GM18508 (cell line): Measurements from ENCODE around the gene ZDHHC12.

ENCODE experiments used
- ATAC-seq: cut with Tn5 transposase; IDR thresholded peaks from one replicate; pipeline ENCODE4 v1.9.1; 2021; ENCODE audit warnings: moderate number of reproducible peaks; ENCODE audit not compliant: insufficient read depth, unreplicated experiment

Gene ZDHHC12

DNA sequence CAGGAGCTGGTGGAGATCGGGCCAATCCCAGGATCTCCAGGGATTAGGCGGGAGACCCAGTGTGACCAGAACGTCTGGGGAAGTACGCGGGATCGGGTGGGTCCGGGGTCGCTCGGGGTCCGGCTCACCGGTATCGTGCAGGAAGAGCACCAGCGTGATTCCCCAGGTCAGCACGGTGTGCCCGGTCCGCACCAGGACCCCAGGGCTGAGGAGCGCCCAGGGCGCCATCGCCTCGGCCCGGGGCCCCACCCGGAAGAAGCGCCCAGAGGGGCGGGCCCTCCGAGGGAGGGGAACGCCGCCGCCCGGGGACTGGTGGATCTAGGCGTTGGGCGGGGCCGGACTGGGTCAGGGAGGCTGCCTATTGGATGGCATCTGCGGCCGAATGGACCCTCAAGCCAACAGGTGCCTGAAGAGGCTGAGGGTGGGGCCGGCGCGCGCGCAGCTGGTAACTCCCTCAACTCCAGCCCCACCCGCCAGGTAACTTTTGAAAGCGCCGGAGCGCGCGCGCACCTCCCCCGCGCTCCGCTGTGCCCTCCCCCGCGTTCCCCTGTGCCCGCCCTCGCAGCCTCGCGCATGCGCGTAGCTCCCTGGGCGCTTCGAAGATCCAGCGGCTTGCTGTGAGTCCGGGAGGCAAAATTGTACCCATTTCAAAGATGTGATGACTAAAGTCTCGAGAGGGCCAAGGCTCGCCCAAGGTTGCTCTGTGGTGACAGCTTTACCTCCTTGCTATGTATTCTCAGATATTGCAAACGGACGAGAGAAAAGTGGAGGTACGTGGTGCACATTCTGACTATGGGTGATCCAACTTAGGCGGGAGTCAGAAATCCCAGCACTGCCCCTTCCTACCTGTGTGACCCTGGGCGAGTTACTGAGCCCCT is at the start of gene ZDHHC12:
ZDHHC12 (minus strand) TSS at position 262 of the 878 bp plus-strand sequence; CDS start at position 228, 34 bp downstream.
- ATAC-seq, result peak; percentile 75

GRCh38 chr9:128773049-128773448 is 49.1 kb upstream of the ZDHHC12 start:
- ATAC-seq, result no peak

DNA sequence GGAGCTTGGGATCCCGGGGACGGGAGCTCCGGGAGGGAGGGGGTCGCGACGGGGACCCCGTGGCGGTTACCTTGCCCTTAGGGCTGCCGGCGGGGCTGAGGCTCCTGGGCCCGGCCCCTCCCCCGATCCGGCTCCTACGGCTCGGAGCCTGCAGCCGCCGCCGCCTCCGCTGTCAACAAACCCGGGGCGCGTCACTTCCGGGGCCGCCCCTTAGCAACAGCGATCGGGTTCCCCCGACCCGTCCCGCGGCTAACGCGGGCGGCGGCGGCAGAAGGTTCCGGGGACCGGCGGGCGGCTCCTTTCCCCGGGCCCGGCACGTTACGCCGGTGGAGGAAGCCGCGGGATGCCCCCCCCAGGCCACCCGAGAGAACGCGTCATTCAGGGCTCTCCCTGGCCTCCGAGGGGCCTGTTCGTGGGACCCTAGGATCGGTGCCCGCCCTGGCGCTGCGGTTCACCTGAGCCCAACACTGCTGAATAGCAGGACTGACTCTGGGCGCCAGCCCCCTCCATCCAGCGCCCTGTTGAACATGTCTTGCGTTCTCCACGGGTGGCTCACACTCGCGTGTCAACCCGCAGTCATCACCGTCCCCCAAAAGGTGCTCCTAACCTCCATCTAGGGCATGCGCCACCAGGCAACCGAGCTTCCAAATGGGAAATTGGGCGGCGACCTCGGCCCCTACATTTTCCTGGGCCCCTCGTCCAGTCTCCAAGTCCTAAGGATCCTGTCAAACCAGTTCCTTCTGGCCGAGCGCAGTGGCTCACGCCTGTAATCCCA is 48.0 kb upstream of the ZDHHC12 start, which contains the start of gene ZER1:
ZER1 (minus strand) TSS at position 183 of the 775 bp plus-strand sequence. CDS start 16,362 bp downstream, outside the sequence.
- no peak for ATAC-seq

DNA sequence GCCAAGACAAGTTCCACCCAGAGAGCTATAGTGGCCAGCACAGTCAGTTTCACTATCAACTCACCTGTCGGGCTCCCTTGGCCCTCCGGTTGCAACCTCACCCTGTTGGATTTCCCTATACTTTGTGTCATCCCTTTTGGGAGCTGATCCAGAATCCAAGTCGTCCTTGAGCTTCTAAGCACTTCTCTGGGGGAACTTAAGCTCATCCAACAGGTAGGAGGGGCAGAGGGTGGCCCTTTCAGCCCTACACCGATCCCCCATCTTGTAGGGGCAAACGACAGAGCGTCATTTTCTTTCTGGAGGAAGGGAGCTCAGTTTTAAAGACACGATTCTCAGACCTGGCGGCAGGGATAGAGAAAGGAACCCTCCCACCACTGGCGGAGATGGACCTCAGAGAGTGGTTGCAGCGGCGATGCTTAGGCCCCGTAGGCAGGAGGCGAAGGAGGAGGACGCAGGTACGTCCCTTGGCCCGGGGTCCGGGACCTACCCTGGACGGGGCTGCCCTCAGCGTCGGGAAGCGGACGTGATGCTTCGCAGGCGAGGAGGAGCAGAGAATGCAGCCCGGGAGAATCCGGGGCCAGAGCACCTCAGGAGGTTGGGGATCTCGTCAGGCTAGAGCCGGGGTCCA is 47.3 kb upstream of the ZDHHC12 start:
- ATAC-seq, result no peak

DNA sequence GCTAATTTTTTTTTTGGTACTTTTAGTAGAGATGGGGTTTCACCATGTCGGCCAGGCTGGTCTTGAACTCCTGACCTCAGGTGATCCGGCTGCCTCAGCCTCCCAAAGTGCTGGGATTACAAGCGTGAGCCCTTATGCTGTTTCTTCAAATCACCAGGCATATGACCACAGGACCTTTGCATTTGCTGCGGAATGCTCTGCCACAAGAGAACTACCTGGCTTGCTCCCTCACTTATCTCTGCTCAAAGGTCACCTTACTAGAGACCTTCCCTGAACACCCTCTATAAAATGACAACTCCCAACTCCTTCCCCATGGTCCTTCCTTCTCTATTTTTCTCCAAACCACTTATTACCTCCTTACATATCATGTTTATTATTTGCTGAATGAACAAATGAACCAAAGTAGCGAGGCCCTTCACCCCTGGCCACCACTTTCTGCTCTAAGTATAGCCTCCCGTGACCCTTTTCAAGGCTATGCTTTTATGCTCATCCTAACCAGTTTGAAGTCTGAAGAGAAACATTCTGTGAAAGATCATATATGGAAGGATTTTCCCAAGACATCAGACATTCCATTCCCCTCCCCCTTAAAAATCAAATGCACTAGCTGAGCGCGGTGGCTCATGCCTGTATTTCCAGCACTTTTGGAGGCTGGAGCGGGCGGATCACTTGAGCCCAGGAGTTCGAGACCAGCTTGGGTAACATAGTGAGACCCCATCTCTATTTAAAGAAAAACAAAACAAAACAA is 46.5 kb upstream of the ZDHHC12 start:
- ATAC-seq, result no peak

- ATAC-seq, result no peak
Measured at GRCh38 chr9:128768606-128769005, 44.7 kb upstream of the ZDHHC12 start.

GRCh38 chr9:128765499-128765898 is 41.6 kb upstream of the ZDHHC12 start:
- no peak for ATAC-seq

GRCh38 chr9:128764361-128764760 is 40.4 kb upstream of the ZDHHC12 start:
- ATAC-seq, result no peak

DNA sequence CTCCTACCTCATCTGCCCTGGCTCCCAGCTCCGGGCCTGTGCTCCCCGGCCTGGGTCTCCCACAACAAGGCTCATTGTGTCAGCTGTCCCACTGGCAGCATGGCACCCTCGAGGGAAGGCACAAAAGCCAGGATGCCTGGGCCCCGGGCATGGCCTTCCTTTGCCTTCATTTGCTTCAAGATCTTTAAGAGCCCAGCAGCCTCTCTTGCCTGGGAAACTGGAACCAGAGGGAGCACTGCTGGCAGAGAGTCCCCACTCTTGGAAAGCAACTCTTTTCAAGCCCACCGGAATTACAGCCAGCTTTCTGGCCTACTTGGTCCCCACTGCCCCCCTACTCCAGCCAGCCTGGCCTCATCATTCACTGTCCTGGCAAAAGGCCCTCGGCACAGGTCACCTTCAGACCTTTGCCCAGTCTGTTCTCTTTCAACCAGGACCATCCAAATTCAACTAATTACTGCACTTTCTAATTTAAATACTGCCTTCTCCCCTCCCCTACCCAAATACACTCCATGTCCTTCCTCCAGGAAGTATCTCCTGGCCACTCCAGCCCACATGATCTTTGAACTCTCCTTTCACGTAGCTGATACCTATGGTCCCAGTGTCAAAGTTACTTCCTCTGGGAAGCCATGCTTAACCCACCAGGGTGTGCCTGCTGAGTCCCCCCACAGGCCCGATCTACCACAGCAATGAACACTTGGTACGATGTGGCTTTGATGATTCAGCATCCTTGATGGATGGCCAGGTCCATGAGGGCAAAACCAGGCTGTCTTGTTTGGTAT is 38.9 kb upstream of the ZDHHC12 start:
- no peak for ATAC-seq

DNA sequence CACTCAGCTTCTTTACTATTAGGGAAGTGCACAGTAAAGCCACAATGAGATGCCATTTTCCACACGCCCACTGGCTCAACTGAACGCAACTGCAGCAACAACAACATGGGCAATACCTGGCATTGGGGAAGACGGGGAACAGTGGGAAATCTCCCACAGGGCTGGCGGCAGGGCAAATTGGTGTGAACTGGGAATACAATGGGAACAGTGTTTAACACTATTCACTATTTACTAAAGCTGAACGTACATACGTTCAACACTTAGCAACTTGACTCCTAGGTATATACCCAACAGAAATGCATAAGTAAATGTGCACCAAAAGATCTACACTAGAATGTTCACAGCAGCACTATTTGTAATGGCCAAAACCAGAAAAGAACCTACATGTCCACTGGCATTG is 33.7 kb upstream of the ZDHHC12 start:
- ATAC-seq, result no peak

GRCh38 chr9:128753627-128754026 is 29.7 kb upstream of the ZDHHC12 start:
- no peak for ATAC-seq

GRCh38 chr9:128750926-128751595 is 27.1 kb upstream of the ZDHHC12 start:
- no peak for ATAC-seq

GRCh38 chr9:128747241-128747640 is 23.3 kb upstream of the ZDHHC12 start:
- ATAC-seq, result no peak

- no peak for ATAC-seq
Measured at GRCh38 chr9:128743421-128743820, 19.5 kb upstream of the ZDHHC12 start.

- no peak for ATAC-seq
Measured at GRCh38 chr9:128742401-128742800, 18.5 kb upstream of the ZDHHC12 start.

DNA sequence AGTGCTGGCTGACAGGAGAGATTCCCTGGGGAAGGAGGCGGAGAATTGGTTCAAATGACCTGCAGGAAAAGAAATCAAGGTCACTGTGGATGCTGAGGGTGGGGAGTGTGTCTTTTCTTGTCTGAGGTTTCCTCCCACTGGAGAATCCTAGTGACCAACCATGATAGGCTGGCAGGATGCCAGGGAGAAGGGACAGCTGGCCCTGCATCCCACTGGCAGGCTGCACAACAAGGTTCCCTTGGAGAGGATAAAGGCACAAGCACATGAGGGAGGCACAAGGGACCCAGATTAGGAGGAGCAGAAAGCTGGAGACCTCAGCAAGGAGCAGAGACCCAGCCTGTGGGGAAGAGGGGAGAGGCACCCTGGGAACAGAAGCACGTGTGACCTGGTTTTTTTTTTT is 11.4 kb upstream of the ZDHHC12 start:
- ATAC-seq, result no peak

- ATAC-seq, result no peak
Measured at GRCh38 chr9:128733256-128733655, 9.3 kb upstream of the ZDHHC12 start.

DNA sequence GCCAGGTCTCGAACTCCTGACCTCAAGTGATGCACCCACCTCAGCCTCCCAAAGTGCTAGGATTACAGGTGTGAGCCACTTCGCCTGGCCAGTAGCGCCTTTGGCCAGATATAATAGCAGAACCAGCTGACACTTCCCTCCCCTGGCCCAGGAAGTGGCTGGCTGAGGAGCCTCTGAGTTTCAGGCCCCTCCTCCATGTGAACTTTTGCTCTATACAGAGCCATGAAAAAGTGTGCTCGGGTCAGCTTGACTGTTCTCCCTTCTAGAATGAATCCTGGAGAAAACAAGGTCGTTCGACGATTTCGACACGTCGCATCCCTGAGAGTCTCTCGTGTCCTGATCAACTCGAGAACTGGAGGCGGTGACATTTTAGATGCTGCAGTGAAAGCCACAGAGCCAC is 8.6 kb upstream of the ZDHHC12 start:
- ATAC-seq, result no peak

- ATAC-seq, result no peak
Measured at GRCh38 chr9:128731691-128732090, 7.8 kb upstream of the ZDHHC12 start.
